IPS DF 6.9 (cell line): ENCODE results near the gene NUPR2.
"Not testable (repeated sequence)": the region's sequence is repeated elsewhere in the genome, so short reads cannot be mapped to it uniquely, and the experiment has no call there.

ENCODE experiments used
- DNase-seq: peaks from one replicate; pipeline ENCODE4 v3.0.0-alpha.2; 2013; ENCODE audit warnings: low read depth, low spot score
- H3K27ac ChIP-seq: one replicate; pipeline ENCODE4 v1.5.1; 2013; ENCODE audit warnings: low read length, control low read depth
- H3K27me3 ChIP-seq: 2 replicates; pipeline ENCODE4 v1.6.1; 2013; ENCODE audit warnings: mild to moderate bottlenecking, low read length; ENCODE audit not compliant: control insufficient read depth, insufficient read depth
- H3K36me3 ChIP-seq: 2 replicates; pipeline ENCODE4 v1.6.1; 2013; ENCODE audit warnings: low read length; ENCODE audit not compliant: control insufficient read depth, insufficient read depth
- H3K4me1 ChIP-seq: 2 replicates; pipeline ENCODE4 v1.6.1; 2013; ENCODE audit warnings: low read length; ENCODE audit not compliant: control insufficient read depth, insufficient read depth
- H3K4me3 ChIP-seq: 2 replicates; pipeline ENCODE4 v1.5.1; 2013; ENCODE audit warnings: mild to moderate bottlenecking, low read length
- H3K9me3 ChIP-seq: 2 replicates; pipeline ENCODE4 v1.6.1; 2013; ENCODE audit warnings: low read length, inconsistent platforms; ENCODE audit not compliant: control insufficient read depth, insufficient read depth
- WGBS: extraction: QIAGEN DNeasy Blood & Tissue Kit; methylation state at CpG from one replicate; pipeline ENCODE4 v1.1.7; 2013; ENCODE audit warnings: mixed read lengths, missing lambda C conversion rate; ENCODE audit not compliant: insufficient read length, insufficient coverage; 5-methylcytosine and 5-hydroxymethylcytosine counted together

NUPR2 gene

DNA sequence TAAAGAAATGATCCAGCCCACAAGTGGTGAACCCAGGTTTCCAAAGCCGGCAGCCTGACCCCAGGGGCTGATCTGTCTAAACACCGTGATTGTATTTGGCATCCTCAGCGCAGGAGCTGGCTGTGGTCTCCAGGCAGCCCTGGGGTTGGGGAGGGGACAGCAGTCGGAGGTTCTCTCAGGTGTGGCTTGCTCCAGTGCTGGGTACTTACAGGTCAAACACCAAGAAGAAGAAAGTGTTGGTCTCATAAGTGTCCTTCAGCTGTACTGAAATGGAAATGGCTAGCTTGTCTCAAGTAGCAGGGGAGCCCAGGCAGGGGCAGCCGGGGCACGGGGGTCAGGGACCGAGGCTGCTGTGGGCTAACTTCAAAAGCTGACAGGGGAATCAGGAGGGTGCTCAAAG is 29.5 kb downstream of the NUPR2 start:
- WGBS = no CpG with 5 or more reads among the region's 7 CpGs
- H3K36me3 ChIP-seq = peaks cover 2% of the 10 kb centered on the region; the same call in 1 of the 2 replicates
- H3K4me1 ChIP-seq = no peaks in the 10 kb centered on the region
- H3K4me3 ChIP-seq = no peak overlapping the region
- no peak overlapping the region for H3K27ac ChIP-seq
- no peaks in the 10 kb centered on the region for H3K9me3 ChIP-seq
- no peak for DNase-seq
- no peaks in the 10 kb centered on the region for H3K27me3 ChIP-seq

DNA sequence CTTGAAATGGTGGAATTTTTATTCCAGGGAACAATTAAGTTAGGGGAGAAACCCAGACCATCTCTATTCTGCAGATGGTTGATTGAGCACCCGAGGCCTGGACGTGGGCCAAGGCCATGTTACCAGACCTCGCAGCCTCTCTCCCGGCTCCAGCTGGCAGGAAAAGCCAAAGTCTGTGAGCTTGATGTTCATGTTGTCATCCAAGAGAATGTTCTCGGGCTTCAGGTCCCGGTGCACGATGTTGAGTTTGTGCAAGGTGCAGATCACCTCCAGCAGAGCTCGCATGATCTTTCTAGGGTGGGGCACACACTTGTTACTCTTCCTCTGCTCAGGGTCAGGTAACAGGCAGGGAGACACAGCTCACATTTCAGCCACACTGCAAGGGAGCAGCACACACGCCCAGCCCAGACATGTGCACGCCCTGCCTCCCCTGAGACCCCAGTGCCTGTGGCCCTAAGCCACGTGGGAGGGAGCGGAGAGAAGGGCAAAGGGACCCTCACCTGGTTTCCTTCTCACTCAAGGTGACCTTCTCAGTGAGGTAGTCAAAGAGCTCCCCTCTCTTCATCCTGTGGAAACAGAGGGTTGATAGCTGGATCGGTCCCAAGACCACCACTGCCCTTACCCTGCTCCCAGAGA is 32.9 kb downstream of the NUPR2 start:
- Histone ChIP-seq H3K27ac (no peak overlapping the region), H3K9me3 (no peaks in the 10 kb centered on the region), H3K4me1 (no peaks in the 10 kb centered on the region), H3K36me3 (peaks cover 4% of the 10 kb centered on the region; the same call in 1 of the 2 replicates), H3K27me3 (no peaks in the 10 kb centered on the region), H3K4me3 (no peak overlapping the region)
- no CpG with 5 or more reads among the region's 13 CpGs for WGBS
- DNase-seq = no peak

DNA sequence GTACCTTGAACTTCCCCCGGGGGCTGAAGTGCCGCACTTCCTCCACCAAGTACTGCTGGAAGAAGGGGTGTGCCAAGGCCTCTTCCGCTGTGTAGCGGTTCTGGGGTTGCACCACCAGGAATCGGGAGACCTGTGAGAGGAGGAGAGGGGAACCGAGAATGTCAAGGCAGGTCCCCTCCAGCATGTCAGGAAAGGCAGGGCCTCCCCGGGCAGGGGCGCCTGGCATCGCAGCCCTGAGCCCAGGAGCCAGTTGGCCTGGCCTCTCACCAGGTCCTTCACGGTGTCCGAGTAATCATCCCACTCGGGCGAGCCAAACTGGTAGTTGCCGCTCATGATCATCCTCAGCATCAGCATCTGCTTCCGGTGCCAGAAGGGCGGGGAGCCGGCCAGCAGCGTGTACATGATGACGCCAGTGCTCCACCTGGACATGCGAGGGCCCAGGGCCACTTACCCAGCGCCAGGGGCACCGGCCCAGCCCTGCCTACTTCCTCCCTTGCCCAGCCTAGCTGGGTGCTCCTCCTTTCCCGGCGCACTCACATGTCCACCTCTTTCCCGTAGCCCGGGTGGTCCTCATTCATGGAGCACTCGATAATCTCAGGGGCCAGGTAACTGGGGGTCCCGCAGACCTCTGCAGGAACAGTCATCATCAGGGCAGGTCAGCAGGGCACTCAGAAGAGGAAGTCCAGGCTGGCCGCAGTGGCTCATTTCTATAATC is 34.4 kb downstream of the NUPR2 start:
- no peaks in the 10 kb centered on the region for H3K9me3 ChIP-seq
- no peak overlapping the region for H3K4me3 ChIP-seq
- no CpG with 5 or more reads among the region's 29 CpGs for WGBS
- H3K4me1 ChIP-seq = no peaks in the 10 kb centered on the region
- H3K36me3 ChIP-seq = peaks cover 11% of the 10 kb centered on the region
- no peaks in the 10 kb centered on the region for H3K27me3 ChIP-seq
- DNase-seq = no peak
- no peak overlapping the region for H3K27ac ChIP-seq

GRCh38 chr7:56080726-56081435 is 35.3 kb downstream of the NUPR2 start:
- peaks cover 11% of the 10 kb centered on the region for H3K36me3 ChIP-seq
- no CpG with 5 or more reads among the region's 28 CpGs for WGBS
- H3K27me3 ChIP-seq, DNase-seq, H3K4me3 ChIP-seq, H3K4me1 ChIP-seq, H3K9me3 ChIP-seq, H3K27ac ChIP-seq: not testable (repeated sequence)

GRCh38 chr7:56079450-56080185 is 36.6 kb downstream of the NUPR2 start:
- H3K36me3 ChIP-seq = peaks cover 11% of the 10 kb centered on the region
- no peak overlapping the region for H3K27ac ChIP-seq
- H3K4me1 ChIP-seq = no peaks in the 10 kb centered on the region
- no peaks in the 10 kb centered on the region for H3K27me3 ChIP-seq
- no peaks in the 10 kb centered on the region for H3K9me3 ChIP-seq
- no CpG with 5 or more reads among the region's 12 CpGs for WGBS
- no peak overlapping the region for H3K4me3 ChIP-seq
- DNase-seq = no peak

- Histone ChIP-seq H3K4me3 (no peak overlapping the region), H3K9me3 (no peaks in the 10 kb centered on the region), H3K4me1 (no peaks in the 10 kb centered on the region), H3K27ac (no peak overlapping the region), H3K27me3 (no peaks in the 10 kb centered on the region), H3K36me3 (peaks cover 11% of the 10 kb centered on the region)
- no CpG with 5 or more reads among the region's 16 CpGs for WGBS
- DNase-seq = no peak
These were observed 38.0 kb downstream of the NUPR2 start for GRCh38 chr7:56078196-56078595.

DNA sequence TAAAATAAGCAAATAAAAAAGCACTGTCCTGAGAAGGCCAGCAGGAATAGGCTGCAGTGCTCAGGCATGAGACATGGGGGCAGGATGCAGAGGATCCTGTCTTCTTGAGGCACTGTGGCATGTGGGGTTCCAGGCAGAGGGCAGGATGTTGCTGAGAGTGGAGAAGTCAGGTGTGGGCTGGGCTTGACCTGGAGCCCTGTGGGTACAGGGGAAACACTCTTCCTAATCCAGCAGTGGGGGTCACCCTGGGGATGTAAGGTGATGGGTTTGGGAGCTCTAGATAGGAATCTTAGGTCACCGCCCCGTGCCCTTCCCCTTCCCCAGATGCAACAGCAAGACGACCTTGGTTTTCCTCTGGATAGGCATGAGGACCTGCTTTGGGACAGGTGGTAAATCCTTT is 38.5 kb downstream of the NUPR2 start:
- Histone ChIP-seq H3K36me3 (peaks cover 15% of the 10 kb centered on the region), H3K9me3 (no peaks in the 10 kb centered on the region), H3K27me3 (no peaks in the 10 kb centered on the region), H3K27ac (no peak overlapping the region), H3K4me3 (no peak overlapping the region), H3K4me1 (no peaks in the 10 kb centered on the region)
- DNase-seq = no peak
- WGBS = no CpG with 5 or more reads among the region's 3 CpGs

DNA sequence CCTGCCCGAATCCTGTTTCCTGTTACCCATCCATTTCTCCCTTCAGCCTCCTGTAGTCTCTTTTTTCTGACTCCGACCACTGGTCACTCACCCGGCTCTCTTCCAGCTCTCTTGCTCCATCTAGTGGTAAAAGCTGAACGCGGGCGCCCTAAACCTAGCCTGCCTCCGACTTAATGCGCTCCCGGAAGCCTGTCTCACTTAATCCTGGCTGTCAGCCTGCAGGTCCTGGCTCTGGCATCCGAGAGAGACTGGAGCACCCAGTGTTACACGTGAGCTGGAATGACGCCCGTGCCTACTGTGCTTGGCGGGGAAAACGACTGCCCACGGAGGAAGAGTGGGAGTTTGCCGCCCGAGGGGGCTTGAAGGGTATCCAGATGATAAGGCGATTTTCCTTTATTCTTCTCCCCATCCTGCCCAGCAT is 41.8 kb downstream of the NUPR2 start:
- Histone ChIP-seq H3K27ac (no peak overlapping the region), H3K36me3 (peaks cover 12% of the 10 kb centered on the region), H3K9me3 (no peaks in the 10 kb centered on the region), H3K4me3 (no peak overlapping the region), H3K27me3 (no peaks in the 10 kb centered on the region), H3K4me1 (no peaks in the 10 kb centered on the region)
- WGBS = no CpG with 5 or more reads among the region's 19 CpGs
- peak; percentile 68 for DNase-seq

DNA sequence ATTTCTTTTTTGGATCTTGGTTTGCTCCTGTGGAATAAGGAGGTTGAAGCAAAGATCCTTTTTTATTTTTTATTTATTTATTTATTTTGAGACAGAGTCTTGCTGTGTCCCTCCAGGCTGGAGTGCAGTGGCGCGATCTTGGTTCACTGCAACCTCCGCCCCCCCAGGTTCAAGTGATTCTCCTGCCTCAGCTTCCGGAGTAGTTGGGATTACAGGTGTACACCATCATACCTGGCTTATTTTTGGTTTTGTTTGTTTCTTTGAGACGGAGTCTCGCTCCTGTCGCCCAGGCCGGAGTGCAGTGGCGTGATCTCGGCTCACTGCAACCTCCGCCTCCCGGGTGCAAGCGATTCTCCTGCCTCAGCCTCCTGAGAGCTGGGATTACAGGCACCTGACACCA is 49.8 kb downstream of the NUPR2 start:
- not testable (repeated sequence) for DNase-seq, H3K9me3 ChIP-seq, H3K36me3 ChIP-seq, H3K27ac ChIP-seq, H3K4me1 ChIP-seq, H3K27me3 ChIP-seq, H3K4me3 ChIP-seq
- WGBS = no CpG with 5 or more reads among the region's 13 CpGs
